GM12891 (cell line): ENCODE measurements around the gene NOG.

Source experiments
- POLR2A ChIP-seq: IDR thresholded peaks from 2 replicates; pipeline ENCODE4 v1.6.1; 2011; ENCODE audit warnings: low read depth, low read length, control low read depth
- TAF1 ChIP-seq: IDR thresholded peaks from 2 replicates; pipeline ENCODE4 v1.6.1; 2011; ENCODE audit warnings: low read depth, low read length, control low read depth

GRCh38 chr17:56558088-56558487, 35.4 kb upstream of the NOG start:
- TF ChIP-seq TAF1: no peak
- TF ChIP-seq POLR2A: no peak
